HG03521 (cell line): Measurements from ENCODE around the gene ATP8B3.
"Not testable (repeated sequence)": the region's sequence is repeated elsewhere in the genome, so short reads cannot be mapped to it uniquely, and the experiment has no call there.

ENCODE experiments used
- ATAC-seq: cut with Tn5 transposase; IDR thresholded peaks from one replicate; pipeline ENCODE4 v1.9.1; 2021; ENCODE audit warnings: mild to moderate bottlenecking, moderate library complexity; ENCODE audit not compliant: unreplicated experiment

Gene ATP8B3

GRCh38 chr19:1770866-1771576 is 41.1 kb downstream of the ATP8B3 start:
- ATAC-seq, result no peak

- no peak for ATAC-seq
These were observed 42.5 kb downstream of the ATP8B3 start for GRCh38 chr19:1769645-1769985.

GRCh38 chr19:1768918-1769644 is 43.0 kb downstream of the ATP8B3 start:
- ATAC-seq, result no peak

GRCh38 chr19:1768248-1768647 is 43.8 kb downstream of the ATP8B3 start:
- no peak for ATAC-seq

- ATAC-seq, result no peak
These were observed 44.6 kb downstream of the ATP8B3 start for GRCh38 chr19:1767464-1767933.

GRCh38 chr19:1766800-1767352 is 45.2 kb downstream of the ATP8B3 start:
- ATAC-seq, result no peak

- ATAC-seq, result no peak
These were observed 45.9 kb downstream of the ATP8B3 start for GRCh38 chr19:1765904-1766799.

GRCh38 chr19:1765232-1765903 is 46.7 kb downstream of the ATP8B3 start:
- no peak for ATAC-seq

GRCh38 chr19:1764729-1765128 is 47.3 kb downstream of the ATP8B3 start:
- no peak for ATAC-seq

- no peak for ATAC-seq
These were observed 48.1 kb downstream of the ATP8B3 start for GRCh38 chr19:1763648-1764639.

GRCh38 chr19:1762243-1763117 is 49.6 kb downstream of the ATP8B3 start:
- ATAC-seq, result no peak

GRCh38 chr19:1761528-1762242 is 50.4 kb downstream of the ATP8B3 start:
- no peak for ATAC-seq

- ATAC-seq, result not testable (repeated sequence)
These were observed 51.1 kb downstream of the ATP8B3 start for GRCh38 chr19:1760786-1761527.

GRCh38 chr19:1760020-1760419 is 52.1 kb downstream of the ATP8B3 start:
- ATAC-seq, result no peak

GRCh38 chr19:1758959-1759903 is 52.8 kb downstream of the ATP8B3 start:
- ATAC-seq, result no peak

GRCh38 chr19:1758231-1758577 is 53.9 kb downstream of the ATP8B3 start:
- ATAC-seq, result no peak
